Ovary (tissue), 9 donors: ENCODE data around the gene PINK1. TPM values are rescaled to one million over a fixed set of nuclear protein-coding genes. Genes with fewer than 3 reads are reported as not detected.

Experiments used
- DNase-seq, 5 donors: peaks; one replicate each; pipeline ENCODE4 v3.0.0-alpha.2; 2019 to 2020
- H3K27ac ChIP-seq, 2 donors: fragments of 200-600 bp; one replicate each; pipeline versions ENCODE4 v1.5.1 to v1.8.0; 2019 to 2022
- H3K27me3 ChIP-seq: fragments of 200-600 bp; one replicate; pipeline ENCODE4 v1.8.0; 2022
- H3K36me3 ChIP-seq: fragments of 200-600 bp; sonication (generic); one replicate; pipeline ENCODE4 v1.5.1; 2019
- H3K4me1 ChIP-seq: one replicate; pipeline ENCODE4 v1.8.1; 2013; ENCODE audit warnings: mild to moderate bottlenecking, moderate library complexity; ENCODE audit not compliant: insufficient read depth
- H3K4me3 ChIP-seq: fragments of 200-600 bp; sonication (generic); one replicate; pipeline ENCODE4 v1.5.1; 2017
- H3K9me3 ChIP-seq, 2 donors: fragments of 200-600 bp in 1 of 2; sonication (generic) in 1 of 2; one replicate each; pipeline versions ENCODE4 v1.5.1 to v1.8.1; 2013 to 2019; ENCODE audit warnings: mild to moderate bottlenecking in 1 of 2, moderate library complexity in 1 of 2
- EP300 ChIP-seq: sonication (generic); formaldehyde crosslinking; IDR thresholded peaks from one replicate; pipeline ENCODE4 v1.6.1; 2017; ENCODE audit warnings: antibody characterized with exemption
- POLR2A ChIP-seq: fragments of 450-650 bp; IDR thresholded peaks from one replicate; pipeline ENCODE4 v1.6.1; 2017; ENCODE audit warnings: antibody characterized with exemption, mild to moderate bottlenecking, moderate library complexity
- WGBS, 3 donors: extraction: QIAGEN DNeasy Blood & Tissue Kit in 1 of 3; methylation state at CpG; one replicate each; pipeline versions ENCODE4 v1.1.5 to v1.1.7; 2013 to 2017; 5-methylcytosine and 5-hydroxymethylcytosine counted together
- intact Hi-C, 4 donors: fragments of 100-400 bp; cut with DNase I; formaldehyde crosslinking; loops; one replicate each; pipeline versions ENCODE4 v1.11.0 to v1.15.1; 2022 to 2023
- polyA plus RNA-seq, 2 donors: library from polyadenylated mRNA; stranded (reverse); fragments of 200-250 nt in 1 of 2; fragments of 350-450 nt in 1 of 2; fragmentation: Illumina TruSeq in 1 of 2; extraction: RNeasy Lipid Tissue Mini Kit (QIAGEN cat#74804) in 1 of 2; gene quantifications; one replicate each; pipeline ENCODE4 v1.2.3, GENCODE V29; 2013 to 2014
- total RNA-seq, 7 donors: library from RNA; depleted of rRNA in 2 of 7; stranded (reverse); fragments of >200 nt in 2 of 7; fragmentation: NEBNext Ultra II Directional in 3 of 7; extraction: Animal tissue kit (Norgen Biotek cat#: 25700) in 3 of 7; gene quantifications; one replicate each; pipeline versions ENCODE4 v1.1.0 to v1.2.4, GENCODE V29; 2016 to 2023
- TF ChIP-seq, protein P1 (sequence below), 3 donors: fragments of 450-650 bp in 2 of 3; fragments of 200-600 bp in 1 of 3; IDR thresholded peaks; one replicate each; pipeline versions ENCODE4 v1.5.1 to v1.8.0; 2016 to 2022; ENCODE audit warnings: antibody characterized with exemption in 3 of 3, mild to moderate bottlenecking in 1 of 3
- donor health status: DM: no; HTN: no; CAD: no; lungs with moderate emphysema.
- donor health status: DM: no; HTN: no; CAD: no.
- donor health status: Bipolar disorder and iron deficiency.
- donor health status: DM: yes; HTN: yes; CAD: no.
- donor health status: DM: no; HTN: no; CAD: no.
- donor health status: DM: yes; HTN: yes; CAD: no.

PINK1 gene
- total and polyA plus RNA-seq, 9 donors = 40.8 to 70.5 (median 60.0) TPM

DNA sequence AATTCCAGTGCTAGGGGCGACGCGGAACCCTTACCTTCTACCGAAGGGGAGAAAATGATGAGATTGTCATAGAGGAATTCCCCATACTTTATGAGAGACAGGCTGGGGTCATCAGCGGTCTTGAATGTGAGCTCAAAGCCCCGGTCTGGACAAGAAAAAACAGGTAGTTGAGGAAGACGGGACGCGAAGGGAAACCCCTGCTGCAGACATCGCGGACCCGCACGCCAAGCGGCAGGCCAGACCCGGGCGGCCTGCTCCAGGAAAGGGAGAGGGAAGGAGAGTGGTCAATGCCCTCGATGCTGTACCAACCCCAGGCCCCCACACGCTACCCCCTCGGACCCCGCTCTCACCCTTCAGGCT, 27.6 kb downstream of the PINK1 start:
- intact Hi-C loops = no loop called here
- Histone ChIP-seq H3K27ac (peak overlapping the region in 1 of 2 donors; percentile 47), H3K27me3 (no peaks in the 10 kb centered on the region), H3K9me3 (no peaks in the 10 kb centered on the region), H3K4me1 (peaks cover 10% of the 10 kb centered on the region), H3K4me3 (peak overlapping the region; percentile 65), H3K36me3 (no peaks in the 10 kb centered on the region)
- whole genome bisulfite sequencing, 3 donors = 0 to 1% (median 0%) methylated on average over 20 of the region's 20 CpGs
- TF ChIP-seq EP300 = no peak
- no peak for DNase-seq

DNA sequence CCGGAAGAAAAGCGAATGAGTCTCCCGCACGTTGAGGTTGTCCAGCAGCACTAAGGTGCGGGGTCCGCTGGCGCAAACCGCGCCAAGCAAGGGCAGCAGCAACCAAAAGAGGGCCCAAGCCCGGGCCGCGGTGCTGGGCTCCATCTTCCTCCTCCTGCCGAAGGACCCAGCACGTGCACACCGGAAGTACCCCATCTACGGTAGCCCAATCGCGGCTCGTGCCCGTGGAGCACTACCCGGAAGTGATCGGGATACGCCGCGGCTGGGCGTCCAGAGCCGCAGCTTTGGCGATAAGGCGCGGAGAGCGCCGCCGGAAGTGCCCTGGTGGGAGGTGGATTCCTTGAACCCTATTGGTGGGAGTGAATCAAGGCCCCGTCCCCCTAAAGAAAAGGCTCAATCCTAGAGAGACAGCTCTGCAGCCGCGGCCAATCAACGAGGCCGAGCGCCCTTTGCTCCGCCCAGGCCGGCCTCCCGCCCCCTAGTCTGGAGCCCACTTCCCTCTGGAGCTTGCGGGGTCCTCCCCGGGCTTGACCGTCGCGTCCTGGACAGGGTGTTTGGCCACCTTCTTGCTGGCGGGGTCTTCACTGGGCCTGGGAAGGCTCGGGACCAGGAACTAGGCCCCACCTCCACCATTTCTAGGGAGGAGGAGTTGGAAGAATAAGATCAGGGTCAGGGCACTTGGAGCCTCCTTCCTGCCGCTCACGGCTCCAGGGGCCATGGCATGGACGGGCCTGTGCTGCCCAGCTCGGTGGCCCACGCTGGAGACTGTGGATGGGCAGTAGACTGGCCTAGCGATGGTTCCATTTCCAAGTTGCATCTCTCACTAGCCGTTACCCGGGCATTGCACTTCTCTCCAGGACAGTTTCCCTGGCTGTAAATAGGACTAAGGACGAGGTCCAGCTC, 28.2 kb downstream of the PINK1 start, which contains the start of gene DDOST:
Gene DDOST, minus strand, starts transcription at position 163 of the 903 bp plus-strand sequence. Its CDS starts 19 bp downstream, at position 144.
- intact Hi-C loops = no loop called here
- peak within 1 kb of the TSS; percentile 27 to 78 for H3K27ac ChIP-seq
- no peaks in the 10 kb centered on the region for H3K9me3 ChIP-seq
- TF ChIP-seq EP300 = no peak
- TF ChIP-seq, protein P1, sequence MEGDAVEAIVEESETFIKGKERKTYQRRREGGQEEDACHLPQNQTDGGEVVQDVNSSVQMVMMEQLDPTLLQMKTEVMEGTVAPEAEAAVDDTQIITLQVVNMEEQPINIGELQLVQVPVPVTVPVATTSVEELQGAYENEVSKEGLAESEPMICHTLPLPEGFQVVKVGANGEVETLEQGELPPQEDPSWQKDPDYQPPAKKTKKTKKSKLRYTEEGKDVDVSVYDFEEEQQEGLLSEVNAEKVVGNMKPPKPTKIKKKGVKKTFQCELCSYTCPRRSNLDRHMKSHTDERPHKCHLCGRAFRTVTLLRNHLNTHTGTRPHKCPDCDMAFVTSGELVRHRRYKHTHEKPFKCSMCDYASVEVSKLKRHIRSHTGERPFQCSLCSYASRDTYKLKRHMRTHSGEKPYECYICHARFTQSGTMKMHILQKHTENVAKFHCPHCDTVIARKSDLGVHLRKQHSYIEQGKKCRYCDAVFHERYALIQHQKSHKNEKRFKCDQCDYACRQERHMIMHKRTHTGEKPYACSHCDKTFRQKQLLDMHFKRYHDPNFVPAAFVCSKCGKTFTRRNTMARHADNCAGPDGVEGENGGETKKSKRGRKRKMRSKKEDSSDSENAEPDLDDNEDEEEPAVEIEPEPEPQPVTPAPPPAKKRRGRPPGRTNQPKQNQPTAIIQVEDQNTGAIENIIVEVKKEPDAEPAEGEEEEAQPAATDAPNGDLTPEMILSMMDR (IDR thresholded peaks at IDR 0.05) = peak in 1 of 3 donors; percentile 56
- TF ChIP-seq POLR2A = peak; percentile 36
- peak within 1 kb of the TSS; percentile 65 for H3K4me3 ChIP-seq
- H3K36me3 ChIP-seq = no peaks in the 10 kb centered on the region
- H3K27me3 ChIP-seq = no peaks in the 10 kb centered on the region
- peaks cover 10% of the 10 kb centered on the region for H3K4me1 ChIP-seq
- WGBS, 3 donors = 0 to 2% (median 1%) methylated on average over 45 to 58 of the region's 58 CpGs
- peak; percentile 92 to 97 (median 94) for DNase-seq

DNA sequence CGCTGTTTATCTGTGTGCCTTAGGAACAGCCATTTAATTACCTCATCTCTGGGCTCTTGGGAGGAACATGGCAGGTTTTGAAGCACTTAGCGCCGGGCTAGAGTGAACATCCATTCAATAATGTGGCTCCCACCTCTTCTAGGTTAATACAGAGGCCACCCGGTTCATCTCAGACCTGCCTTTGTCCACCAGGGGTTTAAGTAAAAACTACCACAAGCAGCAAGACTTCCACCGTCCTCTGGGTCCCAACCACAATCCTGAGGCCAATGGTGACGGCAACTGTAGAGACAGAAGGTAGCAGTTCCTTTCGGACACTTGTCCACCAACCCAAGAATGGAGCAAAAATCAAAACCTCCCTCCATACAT, 28.8 kb downstream of the PINK1 start:
- intact Hi-C loops = no loop called here

DNA sequence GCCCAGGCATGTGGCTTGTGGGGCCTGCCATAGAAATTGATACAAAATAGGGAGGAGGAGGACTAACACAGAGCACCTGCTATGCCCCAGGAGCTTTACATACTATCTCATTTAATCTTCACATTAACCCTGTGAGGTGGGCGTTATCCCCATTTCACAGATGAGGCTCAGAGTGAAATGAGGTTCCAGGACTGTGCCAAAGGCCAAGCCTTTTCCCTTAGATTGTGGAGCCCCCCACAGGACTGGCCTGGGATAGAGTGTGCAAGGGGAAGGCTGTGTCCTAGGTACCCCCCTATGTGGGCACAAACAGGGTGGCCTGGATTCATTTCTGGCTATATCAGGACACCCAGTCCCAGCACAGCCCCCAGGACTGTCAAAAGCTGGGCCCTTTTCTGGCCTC, 30.1 kb downstream of the PINK1 start:
- Histone ChIP-seq H3K36me3 (no peaks in the 10 kb centered on the region), H3K27ac (no peak overlapping the region), H3K9me3 (no peaks in the 10 kb centered on the region), H3K27me3 (no peaks in the 10 kb centered on the region), H3K4me1 (peaks cover 10% of the 10 kb centered on the region), H3K4me3 (no peak overlapping the region)
- 94 to 100% (median 97%) methylated on average over 1 of the region's 1 CpG for WGBS, 3 donors
- intact Hi-C loops = no loop called here
- no peak for DNase-seq
- TF ChIP-seq POLR2A (no peak), EP300 (no peak)
- TF ChIP-seq, protein P1 (IDR thresholded peaks at IDR 0.05) = no peak

More for the DNA sequence above, 28.8 kb downstream of the PINK1 start:
- no peak for DNase-seq
- H3K36me3 ChIP-seq = no peaks in the 10 kb centered on the region
- no peaks in the 10 kb centered on the region for H3K27me3 ChIP-seq
- H3K27ac ChIP-seq = peak overlapping the region; percentile 27 to 78
- peaks cover 10% of the 10 kb centered on the region for H3K4me1 ChIP-seq
- H3K9me3 ChIP-seq = no peaks in the 10 kb centered on the region
- no peak for TF ChIP-seq POLR2A
- TF ChIP-seq EP300 = no peak
- TF ChIP-seq, protein P1 (IDR thresholded peaks at IDR 0.05) = no peak
- WGBS, 3 donors = 49 to 59% (median 54%) methylated on average over 7 of the region's 7 CpGs
- H3K4me3 ChIP-seq = peak overlapping the region; percentile 65
